Bladder microvascular endothelial cell (primary cell): ENCODE results near the gene LRP10. TPM values are rescaled to one million over a fixed set of nuclear protein-coding genes. Genes with fewer than 3 reads are reported as not detected.

ENCODE experiments used
- total RNA-seq: library from RNA; depleted of rRNA; stranded (reverse); fragments of >200 nt; gene quantifications from 2 replicates; pipeline ENCODE4 v1.2.3, GENCODE V29; 2014

The LRP10 gene
- 46.9 and 80.0 TPM in 2 replicates for total RNA-seq

GRCh38 chr14:22871224-22872032 lies at the start of gene LRP10:
Gene LRP10 (plus strand): TSS chr14:22871740. CDS start chr14:22872304, 564 bp downstream.

DNA sequence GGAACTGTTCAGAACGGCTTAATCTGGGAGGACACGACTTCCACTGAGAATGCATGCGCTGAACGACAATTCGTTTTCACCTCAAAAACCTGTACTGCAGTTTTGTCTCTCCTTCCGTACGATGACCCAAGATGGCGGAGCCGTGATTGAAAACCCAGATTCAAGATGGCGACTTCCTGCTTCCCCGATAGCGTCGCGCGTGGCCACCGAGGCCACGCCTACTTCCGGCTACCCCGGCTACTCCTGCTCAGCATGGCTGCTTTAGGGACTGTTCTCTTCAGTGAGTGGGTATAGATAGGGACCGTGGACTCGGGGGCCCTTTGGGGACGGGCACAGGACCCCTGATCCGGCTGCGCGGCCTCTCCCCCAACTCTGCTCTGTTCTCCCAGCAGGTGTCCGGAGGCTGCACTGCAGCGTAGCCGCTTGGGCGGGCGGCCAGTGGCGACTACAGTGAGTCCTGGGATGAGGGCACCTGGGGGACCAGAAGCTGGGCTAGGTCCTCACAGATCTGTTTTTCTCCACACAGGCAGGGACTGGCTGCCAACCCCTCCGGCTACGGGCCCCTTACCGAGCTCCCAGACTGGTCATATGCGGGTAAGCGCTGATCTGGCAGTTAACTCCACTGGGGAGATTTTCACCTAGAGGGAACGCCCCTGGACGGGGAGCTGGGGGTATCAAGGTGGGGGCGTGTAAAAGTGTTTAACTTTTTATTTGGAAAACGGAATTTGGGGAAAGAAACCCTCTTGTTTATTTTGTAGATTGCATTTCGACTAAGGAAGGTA lies 41.7 kb upstream of the LRP10 start, which contains the start of gene MRPL52:
Gene MRPL52 (plus strand): TSS at position 227 of the 782 bp plus-strand sequence. CDS start 26 bp downstream, at position 253.

GRCh38 chr14:22836301-22837113 lies 35.0 kb upstream of the LRP10 start, which contains the start of gene MMP14:
Gene MMP14 (plus strand): TSS chr14:22836585. CDS start chr14:22836818, 233 bp downstream.

DNA sequence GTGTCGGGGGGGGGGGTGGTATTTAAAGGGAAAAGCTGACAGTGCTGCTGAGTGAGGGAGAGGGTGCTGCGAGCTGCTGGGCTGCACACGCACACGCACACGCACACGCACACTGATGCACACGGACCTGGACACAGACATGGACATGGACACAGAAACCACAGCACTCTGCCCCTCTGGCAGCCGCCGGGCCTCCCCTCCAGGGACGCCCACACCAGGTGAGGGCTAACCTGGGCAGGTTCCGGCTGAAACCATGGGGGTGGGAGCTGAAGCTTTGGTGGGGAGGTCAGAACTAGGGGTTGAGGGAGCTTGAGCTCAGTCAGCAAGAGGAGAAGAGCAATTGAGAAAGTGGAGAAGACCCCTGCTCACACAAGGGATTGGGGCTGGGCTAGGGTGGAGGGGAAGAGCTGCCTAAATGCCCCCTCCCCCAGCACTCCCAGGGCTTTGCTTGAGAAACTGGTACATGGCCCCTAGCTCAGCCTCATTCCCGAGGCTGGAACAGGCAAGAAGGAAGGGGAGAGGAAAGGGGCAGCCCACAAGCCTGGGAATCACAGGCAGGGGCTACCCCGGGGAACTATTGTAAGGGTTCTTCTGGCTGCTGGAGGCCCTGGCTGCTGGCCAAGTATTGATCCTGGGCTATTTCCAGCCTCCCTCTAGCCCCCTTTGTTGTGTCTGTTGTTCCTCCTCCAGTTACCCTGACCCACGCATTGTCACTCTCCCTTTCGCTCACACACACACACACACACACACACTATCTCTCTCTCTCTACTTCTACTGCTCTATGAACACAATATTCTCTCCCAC lies 11.8 kb downstream of the LRP10 start, which contains the start of gene REM2:
Gene REM2 (plus strand): TSS at position 50 of the 804 bp plus-strand sequence. CDS start 66 bp downstream, at position 116.

DNA sequence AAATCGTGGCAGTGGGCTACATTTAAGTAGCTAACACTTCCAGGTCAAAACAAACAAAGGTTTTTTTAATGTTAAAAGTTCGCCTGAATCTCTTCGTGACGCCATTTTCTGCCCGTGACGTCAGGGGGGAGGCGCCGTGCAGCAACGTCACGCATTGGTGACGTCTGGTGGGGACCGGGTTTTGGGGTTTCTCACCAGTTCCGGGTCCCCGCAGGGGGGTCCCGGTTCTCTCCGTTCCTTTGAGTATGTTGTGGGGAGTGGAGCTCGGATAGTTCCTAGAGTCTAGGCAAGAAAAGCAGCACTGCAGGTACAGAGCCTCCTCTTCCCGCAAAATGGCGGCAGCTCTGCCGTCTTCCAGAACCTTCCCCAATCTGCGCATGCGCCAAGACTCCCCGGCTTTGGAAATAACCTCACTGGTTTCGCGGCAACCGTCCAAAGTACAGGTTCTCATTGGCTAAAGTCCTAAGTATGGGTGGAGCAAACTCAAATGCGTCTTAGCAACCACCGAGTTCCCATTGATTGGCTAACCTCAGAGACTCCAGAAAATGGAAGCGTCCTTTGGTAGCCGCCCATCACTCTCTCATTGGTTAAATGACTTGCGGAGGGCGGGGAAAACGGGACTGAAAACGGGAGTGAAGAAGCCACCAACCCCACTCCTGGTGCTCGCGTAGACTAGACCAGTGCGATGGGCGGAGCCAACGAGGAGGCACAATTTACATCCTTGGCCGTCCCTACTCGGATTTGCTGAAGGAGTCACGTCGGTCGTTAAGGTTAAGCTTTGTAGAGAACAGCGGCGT lies 47.5 kb downstream of the LRP10 start, which contains the start of gene RBM23:
Gene RBM23 (minus strand): TSS at position 346 of the 797 bp plus-strand sequence.

GRCh38 chr14:22929104-22929960 lies 57.8 kb downstream of the LRP10 start, which contains the start of gene PRMT5:
Gene PRMT5 (minus strand): TSS chr14:22929376. CDS start chr14:22929361, 15 bp downstream.

Other genes starting within 250 kb of the LRP10 start
- not detected in 2 replicates for gene OR6J1, start 227.4 kb upstream of the LRP10 start, total RNA-seq
- 46.9 and 59.7 TPM in 2 replicates for gene OXA1L, start 105.1 kb upstream of the LRP10 start, total RNA-seq
- gene SLC7A7, start 56.3 kb upstream of the LRP10 start, total RNA-seq, result 6.2 and 6.9 TPM in 2 replicates
- gene MRPL52, start 41.9 kb upstream of the LRP10 start, total RNA-seq, result 33.3 and 63.5 TPM in 2 replicates
- 104 and 135 TPM in 2 replicates for gene MMP14, start 35.2 kb upstream of the LRP10 start, total RNA-seq
- gene REM2, start 11.5 kb downstream of the LRP10 start, total RNA-seq, result not detected in 2 replicates
- 32.5 and 86.7 TPM in 2 replicates for gene RBM23, start 47.4 kb downstream of the LRP10 start, total RNA-seq
- 37.4 and 54.9 TPM in 2 replicates for gene PRMT5, start 57.6 kb downstream of the LRP10 start, total RNA-seq
- 29.3 and 57.6 TPM in 2 replicates for gene HAUS4, start 85.3 kb downstream of the LRP10 start, total RNA-seq
- 43.4 and 94.0 TPM in 2 replicates for gene AJUBA, start 110.8 kb downstream of the LRP10 start, total RNA-seq
- 4.5 and 6.0 TPM in 2 replicates for gene C14orf93, start 138.4 kb downstream of the LRP10 start, total RNA-seq
- gene PSMB5, start 163.2 kb downstream of the LRP10 start, total RNA-seq, result 226 and 241 TPM in 2 replicates
- not detected in 2 replicates for gene PSMB11, start 170.5 kb downstream of the LRP10 start, total RNA-seq
- gene CDH24, start 185.8 kb downstream of the LRP10 start, total RNA-seq, result 8.7 and 10.9 TPM in 2 replicates
- gene ACIN1, start 223.4 kb downstream of the LRP10 start, total RNA-seq, result 48.9 and 102 TPM in 2 replicates
- 47.2 and 51.0 TPM in 2 replicates for gene C14orf119, start 223.8 kb downstream of the LRP10 start, total RNA-seq
- gene CIROP, start 233.2 kb downstream of the LRP10 start, total RNA-seq, result not detected in 2 replicates
- gene CEBPE, start 247.5 kb downstream of the LRP10 start, total RNA-seq, result not detected in 2 replicates